HepG2 (cell line): Measurements from ENCODE around the gene DDR1. TPM values are rescaled to one million over a fixed set of nuclear protein-coding genes. Genes with fewer than 3 reads are reported as not detected.
A peak's percentile ranks its signal among the peaks of the same experiment; 100 is the strongest.

ENCODE experiments used
- EP300 ChIP-seq, 3 experiments: sonication (generic) in 1 of 3; formaldehyde crosslinking in 1 of 3; IDR thresholded peaks; 2 replicates each; pipeline versions ENCODE4 v1.5.1 to v1.6.1; 2011 to 2020; ENCODE audit warnings: low read depth in 2 of 3, low read length in 2 of 3, borderline replicate concordance in 1 of 3, improper control_type of control experiment in 1 of 3, mild to moderate bottlenecking in 1 of 3, missing genetic modification reagents in 1 of 3, moderate library complexity in 1 of 3
- JUN ChIP-seq: sonication (generic); formaldehyde crosslinking; IDR thresholded peaks from 2 replicates; pipeline ENCODE4 v1.4.0; 2020; ENCODE audit warnings: mild to moderate bottlenecking, missing genetic modification reagents
- KLF15 ChIP-seq: sonication (generic); formaldehyde crosslinking; IDR thresholded peaks from 2 replicates; pipeline ENCODE4 v1.8.1; 2023; ENCODE audit warnings: borderline replicate concordance, mild to moderate bottlenecking, inconsistent platforms, missing genetic modification reagents, mixed read lengths
- MEIS2 ChIP-seq: sonication (generic); formaldehyde crosslinking; IDR thresholded peaks from 2 replicates; pipeline ENCODE4 v1.9.0; 2021; ENCODE audit warnings: mild to moderate bottlenecking, missing genetic modification reagents
- NCOR1 ChIP-seq: fragments of 200-600 bp; sonication (generic); IDR thresholded peaks from 2 replicates; pipeline ENCODE4 v1.7.0; 2017; ENCODE audit warnings: antibody characterized with exemption, low read length, borderline replicate concordance
- PHF21A ChIP-seq: sonication (generic); formaldehyde crosslinking; IDR thresholded peaks from 2 replicates; pipeline ENCODE4 v1.5.0; 2020; ENCODE audit warnings: mild to moderate bottlenecking, missing genetic modification reagents
- RARG ChIP-seq: sonication (generic); formaldehyde crosslinking; IDR thresholded peaks from 2 replicates; pipeline ENCODE4 v1.4.0; 2020; ENCODE audit warnings: low read depth, mild to moderate bottlenecking, missing genetic modification reagents
- SIN3A ChIP-seq: IDR thresholded peaks from 2 replicates; pipeline ENCODE4 v1.6.1; 2011; ENCODE audit warnings: low read depth, mild to moderate bottlenecking, control low read depth, low read length, borderline replicate concordance
- SP4 ChIP-seq: sonication (generic); formaldehyde crosslinking; IDR thresholded peaks from 2 replicates; pipeline ENCODE4 v1.8.1; 2023; ENCODE audit warnings: mild to moderate bottlenecking, missing genetic modification reagents
- ZNF605 ChIP-seq: sonication (generic); formaldehyde crosslinking; IDR thresholded peaks from 2 replicates; pipeline ENCODE4 v1.8.0; 2022; ENCODE audit warnings: mild to moderate bottlenecking, missing genetic modification reagents
- polyA plus RNA-seq, 8 experiments: library from polyadenylated mRNA; depleted of rRNA in 3 of 8; stranded (reverse) in 7 of 8; unstranded in 1 of 8; fragments of >200 nt; fragmentation: Illumina TruSeq in 4 of 8; extraction: Trizol in 4 of 8; gene quantifications; 2 replicates each; pipeline versions ENCODE4 v1.2.1 to v1.2.3, GENCODE V29; 2011 to 2016; ENCODE audit warnings: low read depth in 4 of 8, missing spikeins in 1 of 8, mixed read lengths in 1 of 8; ENCODE audit not compliant: insufficient read depth in 1 of 8
- total RNA-seq, 5 experiments: library from RNA; depleted of rRNA; stranded (reverse); fragments of >200 nt; fragmentation: Illumina TruSeq; extraction: Trizol; gene quantifications; 2 replicates each; pipeline ENCODE4 v1.2.3, GENCODE V29; 2016; ENCODE audit warnings: low read depth in 1 of 5
- TF ChIP-seq, protein P1 (sequence below): sonication (generic); formaldehyde crosslinking; IDR thresholded peaks from 2 replicates; pipeline ENCODE4 v1.4.0; 2020; ENCODE audit warnings: missing genetic modification reagents
- TF ChIP-seq, protein P2 (sequence below): sonication (generic); formaldehyde crosslinking; IDR thresholded peaks from 2 replicates; pipeline ENCODE4 v1.4.0; 2020; ENCODE audit warnings: missing genetic modification reagents, borderline replicate concordance
- TF ChIP-seq, protein P3 (sequence below): sonication (generic); formaldehyde crosslinking; IDR thresholded peaks from 2 replicates; pipeline ENCODE4 v1.9.0; 2021; ENCODE audit warnings: mild to moderate bottlenecking, missing genetic modification reagents

DDR1 gene
- total and polyA plus RNA-seq, 2 of the 13 experiments (the other 11 are each of a cell fraction or from before 2014, with no cell fraction given) = 16.7 to 20.2 TPM

DNA sequence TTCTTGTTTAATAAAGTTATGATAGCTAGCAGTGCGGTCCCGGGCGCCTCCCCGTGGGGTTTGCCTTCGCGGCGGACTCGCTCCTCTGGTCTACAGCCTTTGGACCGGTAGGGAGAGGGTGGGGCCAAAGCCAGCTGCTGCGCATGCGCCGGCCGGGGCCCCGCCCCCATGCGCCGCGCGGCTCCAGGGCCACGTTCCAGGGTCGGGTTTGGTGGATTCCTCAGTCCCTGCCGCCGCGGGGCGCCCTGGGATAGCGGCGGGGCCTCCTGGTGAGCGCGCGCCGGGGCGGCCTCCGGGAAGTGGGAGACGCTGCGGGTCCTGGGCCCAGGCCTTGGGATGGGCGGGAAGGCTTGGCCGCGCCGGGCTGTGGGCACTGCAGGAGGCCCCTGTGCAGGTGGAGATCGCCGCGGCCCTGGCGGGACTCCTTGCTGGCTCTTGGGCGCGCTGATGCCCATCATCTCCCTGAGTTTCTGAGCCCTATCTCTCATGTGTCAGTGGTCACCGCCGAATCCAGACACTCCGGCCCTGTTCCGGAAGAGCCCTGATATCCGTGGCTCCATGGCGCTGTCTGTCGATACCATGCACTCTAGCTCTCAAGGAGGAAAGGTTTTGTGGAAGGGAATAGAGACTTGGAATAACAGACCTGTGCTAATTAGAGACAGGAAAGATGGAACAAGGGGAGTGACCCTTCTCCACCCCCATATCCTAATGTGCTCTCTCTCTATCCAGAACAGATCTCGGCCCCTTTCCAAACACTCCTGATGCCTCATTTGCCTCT is 29.9 kb downstream of the DDR1 start, which contains the start of gene VARS2 (continued):
- TF ChIP-seq SP4 (CRISPR knock-in tag) (no peak; the same call in none of the 2 replicates), RARG (no peak), ZNF605 (peak; percentile 84; the same call in 1 of the 2 replicates), MEIS2 (CRISPR knock-in tag) (peak; percentile 91), EP300 (IDR thresholded peaks at IDR 0.05; ENCODE audit: low read depth in 2 of 2, low read length in 2 of 2) (peak in 1 of 2 experiments; percentile 35; a peak in 1 of 4 replicates), EP300 (CRISPR knock-in tag; IDR thresholded peaks at IDR 0.05; ENCODE audit: borderline replicate concordance) (peak; percentile 59; the same call in 1 of the 2 replicates), SIN3A (0 out of 2 replicates have a peak, but pooled peaks have one; percentile 70), PHF21A (CRISPR knock-in tag) (peak; percentile 87), KLF15 (peak; percentile 62; the same call in 1 of the 2 replicates), JUN (peak; percentile 79), NCOR1 (peak; percentile 47; the same call in 1 of the 2 replicates)
- TF ChIP-seq, protein P1, sequence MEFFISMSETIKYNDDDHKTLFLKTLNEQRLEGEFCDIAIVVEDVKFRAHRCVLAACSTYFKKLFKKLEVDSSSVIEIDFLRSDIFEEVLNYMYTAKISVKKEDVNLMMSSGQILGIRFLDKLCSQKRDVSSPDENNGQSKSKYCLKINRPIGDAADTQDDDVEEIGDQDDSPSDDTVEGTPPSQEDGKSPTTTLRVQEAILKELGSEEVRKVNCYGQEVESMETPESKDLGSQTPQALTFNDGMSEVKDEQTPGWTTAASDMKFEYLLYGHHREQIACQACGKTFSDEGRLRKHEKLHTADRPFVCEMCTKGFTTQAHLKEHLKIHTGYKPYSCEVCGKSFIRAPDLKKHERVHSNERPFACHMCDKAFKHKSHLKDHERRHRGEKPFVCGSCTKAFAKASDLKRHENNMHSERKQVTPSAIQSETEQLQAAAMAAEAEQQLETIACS = peak; percentile 81
- TF ChIP-seq, protein P2, sequence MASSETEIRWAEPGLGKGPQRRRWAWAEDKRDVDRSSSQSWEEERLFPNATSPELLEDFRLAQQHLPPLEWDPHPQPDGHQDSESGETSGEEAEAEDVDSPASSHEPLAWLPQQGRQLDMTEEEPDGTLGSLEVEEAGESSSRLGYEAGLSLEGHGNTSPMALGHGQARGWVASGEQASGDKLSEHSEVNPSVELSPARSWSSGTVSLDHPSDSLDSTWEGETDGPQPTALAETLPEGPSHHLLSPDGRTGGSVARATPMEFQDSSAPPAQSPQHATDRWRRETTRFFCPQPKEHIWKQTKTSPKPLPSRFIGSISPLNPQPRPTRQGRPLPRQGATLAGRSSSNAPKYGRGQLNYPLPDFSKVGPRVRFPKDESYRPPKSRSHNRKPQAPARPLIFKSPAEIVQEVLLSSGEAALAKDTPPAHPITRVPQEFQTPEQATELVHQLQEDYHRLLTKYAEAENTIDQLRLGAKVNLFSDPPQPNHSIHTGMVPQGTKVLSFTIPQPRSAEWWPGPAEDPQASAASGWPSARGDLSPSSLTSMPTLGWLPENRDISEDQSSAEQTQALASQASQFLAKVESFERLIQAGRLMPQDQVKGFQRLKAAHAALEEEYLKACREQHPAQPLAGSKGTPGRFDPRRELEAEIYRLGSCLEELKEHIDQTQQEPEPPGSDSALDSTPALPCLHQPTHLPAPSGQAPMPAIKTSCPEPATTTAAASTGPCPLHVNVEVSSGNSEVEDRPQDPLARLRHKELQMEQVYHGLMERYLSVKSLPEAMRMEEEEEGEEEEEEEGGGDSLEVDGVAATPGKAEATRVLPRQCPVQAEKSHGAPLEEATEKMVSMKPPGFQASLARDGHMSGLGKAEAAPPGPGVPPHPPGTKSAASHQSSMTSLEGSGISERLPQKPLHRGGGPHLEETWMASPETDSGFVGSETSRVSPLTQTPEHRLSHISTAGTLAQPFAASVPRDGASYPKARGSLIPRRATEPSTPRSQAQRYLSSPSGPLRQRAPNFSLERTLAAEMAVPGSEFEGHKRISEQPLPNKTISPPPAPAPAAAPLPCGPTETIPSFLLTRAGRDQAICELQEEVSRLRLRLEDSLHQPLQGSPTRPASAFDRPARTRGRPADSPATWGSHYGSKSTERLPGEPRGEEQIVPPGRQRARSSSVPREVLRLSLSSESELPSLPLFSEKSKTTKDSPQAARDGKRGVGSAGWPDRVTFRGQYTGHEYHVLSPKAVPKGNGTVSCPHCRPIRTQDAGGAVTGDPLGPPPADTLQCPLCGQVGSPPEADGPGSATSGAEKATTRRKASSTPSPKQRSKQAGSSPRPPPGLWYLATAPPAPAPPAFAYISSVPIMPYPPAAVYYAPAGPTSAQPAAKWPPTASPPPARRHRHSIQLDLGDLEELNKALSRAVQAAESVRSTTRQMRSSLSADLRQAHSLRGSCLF (CRISPR knock-in tag) = peak; percentile 82; the same call in 1 of the 2 replicates
- TF ChIP-seq, protein P3, sequence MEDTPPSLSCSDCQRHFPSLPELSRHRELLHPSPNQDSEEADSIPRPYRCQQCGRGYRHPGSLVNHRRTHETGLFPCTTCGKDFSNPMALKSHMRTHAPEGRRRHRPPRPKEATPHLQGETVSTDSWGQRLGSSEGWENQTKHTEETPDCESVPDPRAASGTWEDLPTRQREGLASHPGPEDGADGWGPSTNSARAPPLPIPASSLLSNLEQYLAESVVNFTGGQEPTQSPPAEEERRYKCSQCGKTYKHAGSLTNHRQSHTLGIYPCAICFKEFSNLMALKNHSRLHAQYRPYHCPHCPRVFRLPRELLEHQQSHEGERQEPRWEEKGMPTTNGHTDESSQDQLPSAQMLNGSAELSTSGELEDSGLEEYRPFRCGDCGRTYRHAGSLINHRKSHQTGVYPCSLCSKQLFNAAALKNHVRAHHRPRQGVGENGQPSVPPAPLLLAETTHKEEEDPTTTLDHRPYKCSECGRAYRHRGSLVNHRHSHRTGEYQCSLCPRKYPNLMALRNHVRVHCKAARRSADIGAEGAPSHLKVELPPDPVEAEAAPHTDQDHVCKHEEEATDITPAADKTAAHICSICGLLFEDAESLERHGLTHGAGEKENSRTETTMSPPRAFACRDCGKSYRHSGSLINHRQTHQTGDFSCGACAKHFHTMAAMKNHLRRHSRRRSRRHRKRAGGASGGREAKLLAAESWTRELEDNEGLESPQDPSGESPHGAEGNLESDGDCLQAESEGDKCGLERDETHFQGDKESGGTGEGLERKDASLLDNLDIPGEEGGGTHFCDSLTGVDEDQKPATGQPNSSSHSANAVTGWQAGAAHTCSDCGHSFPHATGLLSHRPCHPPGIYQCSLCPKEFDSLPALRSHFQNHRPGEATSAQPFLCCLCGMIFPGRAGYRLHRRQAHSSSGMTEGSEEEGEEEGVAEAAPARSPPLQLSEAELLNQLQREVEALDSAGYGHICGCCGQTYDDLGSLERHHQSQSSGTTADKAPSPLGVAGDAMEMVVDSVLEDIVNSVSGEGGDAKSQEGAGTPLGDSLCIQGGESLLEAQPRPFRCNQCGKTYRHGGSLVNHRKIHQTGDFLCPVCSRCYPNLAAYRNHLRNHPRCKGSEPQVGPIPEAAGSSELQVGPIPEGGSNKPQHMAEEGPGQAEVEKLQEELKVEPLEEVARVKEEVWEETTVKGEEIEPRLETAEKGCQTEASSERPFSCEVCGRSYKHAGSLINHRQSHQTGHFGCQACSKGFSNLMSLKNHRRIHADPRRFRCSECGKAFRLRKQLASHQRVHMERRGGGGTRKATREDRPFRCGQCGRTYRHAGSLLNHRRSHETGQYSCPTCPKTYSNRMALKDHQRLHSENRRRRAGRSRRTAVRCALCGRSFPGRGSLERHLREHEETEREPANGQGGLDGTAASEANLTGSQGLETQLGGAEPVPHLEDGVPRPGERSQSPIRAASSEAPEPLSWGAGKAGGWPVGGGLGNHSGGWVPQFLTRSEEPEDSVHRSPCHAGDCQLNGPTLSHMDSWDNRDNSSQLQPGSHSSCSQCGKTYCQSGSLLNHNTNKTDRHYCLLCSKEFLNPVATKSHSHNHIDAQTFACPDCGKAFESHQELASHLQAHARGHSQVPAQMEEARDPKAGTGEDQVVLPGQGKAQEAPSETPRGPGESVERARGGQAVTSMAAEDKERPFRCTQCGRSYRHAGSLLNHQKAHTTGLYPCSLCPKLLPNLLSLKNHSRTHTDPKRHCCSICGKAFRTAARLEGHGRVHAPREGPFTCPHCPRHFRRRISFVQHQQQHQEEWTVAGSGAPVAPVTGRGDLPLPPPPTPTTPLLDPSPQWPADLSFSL (CRISPR knock-in tag) = no peak
